OCI-LY7 (cell line): ENCODE results near the gene SDK2. TPM values are rescaled to one million over a fixed set of nuclear protein-coding genes. Genes with fewer than 3 reads are reported as not detected.

ENCODE experiments used
- BruUV-seq: library from RNA; stranded (reverse); fragments of 400-500 nt; replicated peaks from 2 replicates; lab custom pipeline; 2021; lab: Mats Ljungman, UMichigan
- CTCF ChIA-PET: fragments of 300-600 bp; sonication (Branson Sonifier 250); formaldehyde crosslinking; loops from one replicate; lab custom pipeline; 2022; ENCODE audit warnings: antibody characterized with exemption; ENCODE audit not compliant: unreplicated experiment; lab: Charles Lee
- POLR2A ChIA-PET: fragments of 300-600 bp; sonication (Branson Sonifier 250); formaldehyde crosslinking; loops from one replicate; lab custom pipeline; 2022; ENCODE audit warnings: antibody characterized with exemption; lab: Charles Lee
- DNase-seq: peaks from one replicate; pipeline ENCODE4 v3.0.0-alpha.2; 2015; ENCODE audit warnings: low spot score
- H2AFZ ChIP-seq: fragments of 200-600 bp; sonication (generic), shearing (Covaris generic); 2 replicates; pipeline ENCODE4 v1.6.1; 2014; ENCODE audit warnings: mild to moderate bottlenecking, antibody characterized with exemption, low read length, moderate library complexity
- H3K27ac ChIP-seq: fragments of 200-600 bp; sonication (generic); 2 replicates; pipeline ENCODE4 v1.5.1; 2014; ENCODE audit warnings: mixed run types, low read depth, mild to moderate bottlenecking, moderate library complexity, low read length, inconsistent platforms; ENCODE audit not compliant: poor library complexity, severe bottlenecking
- H3K36me3 ChIP-seq: fragments of 200-600 bp; sonication (generic); 2 replicates; pipeline ENCODE4 v1.6.1; 2014; ENCODE audit warnings: mild to moderate bottlenecking, antibody characterized with exemption, low read length, moderate library complexity, mixed read lengths; ENCODE audit not compliant: insufficient read depth
- H3K4me1 ChIP-seq: fragments of 200-600 bp; sonication (generic); 2 replicates; pipeline ENCODE4 v1.5.1; 2014; ENCODE audit warnings: mild to moderate bottlenecking, low read length; ENCODE audit not compliant: insufficient read depth, poor library complexity, severe bottlenecking
- H3K4me2 ChIP-seq: fragments of 200-600 bp; sonication (generic); 2 replicates; pipeline ENCODE4 v1.6.1; 2014; ENCODE audit warnings: mild to moderate bottlenecking, low read length
- H3K4me3 ChIP-seq: fragments of 200-600 bp; sonication (generic); 2 replicates; pipeline ENCODE4 v1.5.1; 2014; ENCODE audit warnings: mild to moderate bottlenecking, low read depth, low read length; ENCODE audit not compliant: poor library complexity, severe bottlenecking
- H3K79me2 ChIP-seq: fragments of 200-600 bp; sonication (generic); 2 replicates; pipeline ENCODE4 v1.6.1; 2016; ENCODE audit warnings: low read depth, mild to moderate bottlenecking, low read length, moderate library complexity, mixed read lengths; ENCODE audit not compliant: insufficient read depth
- H3K9me2 ChIP-seq: fragments of 200-600 bp; sonication (generic); 2 replicates; pipeline ENCODE4 v1.6.1; 2016; ENCODE audit warnings: mild to moderate bottlenecking, low read length, mixed read lengths; ENCODE audit not compliant: insufficient read depth
- H3K9me3 ChIP-seq: fragments of 200-600 bp; sonication (generic); 2 replicates; pipeline ENCODE4 v1.6.1; 2014; ENCODE audit warnings: mild to moderate bottlenecking, mixed run types, low read length, mixed read lengths
- H4K20me1 ChIP-seq: fragments of 200-600 bp; sonication (generic); 2 replicates; pipeline ENCODE4 v1.6.1; 2014; ENCODE audit warnings: mild to moderate bottlenecking, antibody characterized with exemption, low read length, moderate library complexity, mixed read lengths; ENCODE audit not compliant: insufficient read depth
- CTCF ChIP-seq: fragments of 200-600 bp; sonication (generic); conservative IDR thresholded peaks from 2 replicates; pipeline ENCODE4 v1.5.1; 2014; ENCODE audit warnings: mild to moderate bottlenecking, antibody characterized with exemption, low read length, moderate library complexity, mixed read lengths
- EZH2phosphoT487 ChIP-seq: fragments of 200-600 bp; sonication (generic); IDR thresholded peaks from 2 replicates; pipeline ENCODE4 v1.6.1; 2018; ENCODE audit warnings: low read depth, borderline replicate concordance, mild to moderate bottlenecking, mixed run types, antibody characterized with exemption, low read length, moderate library complexity, mixed read lengths
- intact Hi-C: fragments of 100-400 bp; cut with micrococcal nuclease; formaldehyde crosslinking; loops from one replicate; pipeline ENCODE4 v1.10.0; 2022; ENCODE audit not compliant: unreplicated experiment
- total RNA-seq, 2 experiments: library from RNA; depleted of rRNA in 1 of 2; stranded (reverse); fragments of >200 nt in 1 of 2; shearing (Covaris generic) in 1 of 2; gene quantifications; 2 replicates each; pipeline ENCODE4 v1.2.3, GENCODE V29; 2014 to 2022

The SDK2 gene
- total RNA-seq, 2 experiments from 2014 or later: 0.32 to 1.8 TPM

DNA sequence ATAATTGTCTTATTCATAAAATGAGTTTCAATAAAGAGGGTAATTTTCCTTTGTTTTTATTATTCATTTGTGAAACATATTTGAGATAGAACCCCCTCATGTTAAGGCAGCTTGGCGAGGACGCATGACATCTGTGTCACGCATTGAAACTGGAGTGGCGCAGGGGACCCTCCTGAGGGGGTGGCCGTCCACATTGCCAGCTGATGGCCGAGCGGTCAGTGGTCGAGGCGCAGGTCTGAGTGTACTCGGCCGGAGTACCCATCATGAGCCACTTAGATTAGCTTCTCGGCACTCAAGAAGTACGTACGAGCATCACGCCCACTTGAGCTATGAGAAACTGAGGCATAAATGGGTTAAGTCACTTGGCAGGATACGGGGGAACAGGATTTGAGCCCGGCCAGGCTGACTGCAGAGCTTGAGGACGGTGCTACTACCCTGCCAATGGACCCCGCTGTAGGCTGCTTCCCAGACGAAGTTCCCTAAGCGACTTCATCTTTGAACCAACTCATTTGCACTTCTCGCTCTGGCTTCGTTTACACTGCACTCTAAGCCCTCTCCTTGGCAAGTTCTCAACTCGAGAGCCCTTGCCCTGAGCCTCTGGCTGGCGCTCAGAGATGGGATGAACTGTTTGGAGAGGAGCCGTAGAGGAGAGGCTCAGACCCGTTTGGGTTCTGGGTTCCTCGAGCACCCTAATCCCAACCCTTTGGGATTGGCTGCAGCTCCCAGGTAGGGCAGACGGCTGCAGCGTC, 91.8 kb downstream of the SDK2 start:
- Histone ChIP-seq H3K9me2 (no peaks in the 10 kb centered on the region), H3K4me2 (peak overlapping the region; percentile 48), H3K9me3 (no peaks in the 10 kb centered on the region), H3K27ac (no peak overlapping the region), H3K4me1 (peaks cover 22% of the 10 kb centered on the region), H4K20me1 (no peaks in the 10 kb centered on the region), H3K36me3 (no peaks in the 10 kb centered on the region), H3K79me2 (no peaks in the 10 kb centered on the region), H3K4me3 (peak overlapping the region; percentile 49), H2AFZ (peak overlapping the region; percentile 27; the same call in 1 of the 2 replicates)
- no TSS peak for BruUV-seq
- DNase-seq: no peak
- POLR2A ChIA-PET: no interaction called here
- CTCF ChIA-PET: no interaction called here
- no peak for TF ChIP-seq CTCF
- no peak for TF ChIP-seq EZH2phosphoT487
- intact Hi-C loops: no loop called here

- ChIA-PET CTCF (no interaction called here), POLR2A (interaction anchor here (0.6 to 1.3 kb wide), 3 partner anchors 34 to 1544 kb away, joined by 3 to 5 read pairs (median 3); no protein-coding TSS in a partner anchor)
- Histone ChIP-seq H3K9me2 (no peaks in the 10 kb centered on the region), H2AFZ (peak overlapping the region; percentile 27; the same call in 1 of the 2 replicates), H3K27ac (no peak overlapping the region), H4K20me1 (no peaks in the 10 kb centered on the region), H3K36me3 (no peaks in the 10 kb centered on the region), H3K9me3 (no peaks in the 10 kb centered on the region), H3K4me1 (peaks cover 26% of the 10 kb centered on the region), H3K4me3 (peak overlapping the region; percentile 49), H3K4me2 (peak overlapping the region; percentile 48), H3K79me2 (no peaks in the 10 kb centered on the region)
- peak; percentile 65 for DNase-seq
- intact Hi-C loops: no loop called here
- TF ChIP-seq CTCF (0 out of 2 replicates have a peak, but pooled peaks have one; percentile 16), EZH2phosphoT487 (no peak)
- BruUV-seq: no TSS peak
These were observed 92.5 kb downstream of the SDK2 start for GRCh38 chr17:73551759-73552158.

GRCh38 chr17:73551144-73551543, 93.1 kb downstream of the SDK2 start:
- TF ChIP-seq EZH2phosphoT487 (no peak), CTCF (no peak)
- Histone ChIP-seq H3K9me3 (no peaks in the 10 kb centered on the region), H3K27ac (no peak overlapping the region), H3K4me1 (peaks cover 22% of the 10 kb centered on the region), H3K36me3 (no peaks in the 10 kb centered on the region), H4K20me1 (no peaks in the 10 kb centered on the region), H3K9me2 (no peaks in the 10 kb centered on the region), H3K4me3 (no peak overlapping the region), H3K79me2 (no peaks in the 10 kb centered on the region), H3K4me2 (no peak overlapping the region), H2AFZ (no peak overlapping the region)
- POLR2A ChIA-PET: interaction anchor here (0.6 to 1.3 kb wide), 3 partner anchors 35 to 1543 kb away, joined by 3 to 5 read pairs (median 3); no protein-coding TSS in a partner anchor
- intact Hi-C loops: no loop called here
- BruUV-seq: no TSS peak
- CTCF ChIA-PET: no interaction called here
- no peak for DNase-seq
